GM21786 (cell line): ENCODE results near the gene TRIM17.

Experiments used
- ATAC-seq: cut with Tn5 transposase; IDR thresholded peaks from one replicate; pipeline ENCODE4 v1.9.1; 2021; ENCODE audit not compliant: unreplicated experiment

Gene TRIM17

GRCh38 chr1:228402641-228403025 lies 14.0 kb downstream of the TRIM17 start:
- no peak for ATAC-seq

GRCh38 chr1:228401782-228402640 lies 14.7 kb downstream of the TRIM17 start:
- no peak for ATAC-seq

- no peak for ATAC-seq
These were observed 15.8 kb downstream of the TRIM17 start for GRCh38 chr1:228400692-228401454.

GRCh38 chr1:228400237-228400651 lies 16.4 kb downstream of the TRIM17 start:
- ATAC-seq: no peak

- no peak for ATAC-seq
These were observed 17.0 kb downstream of the TRIM17 start for GRCh38 chr1:228399531-228400236.

GRCh38 chr1:228398741-228399461 lies 17.8 kb downstream of the TRIM17 start:
- ATAC-seq: no peak

GRCh38 chr1:228397966-228398365 lies 18.7 kb downstream of the TRIM17 start:
- no peak for ATAC-seq

- ATAC-seq: no peak
These were observed 19.6 kb downstream of the TRIM17 start for GRCh38 chr1:228396770-228397662.

- ATAC-seq: no peak
These were observed 21.9 kb downstream of the TRIM17 start for GRCh38 chr1:228394571-228395394.

GRCh38 chr1:228393811-228394570 lies 22.7 kb downstream of the TRIM17 start:
- no peak for ATAC-seq

GRCh38 chr1:228393268-228393701 lies 23.4 kb downstream of the TRIM17 start:
- ATAC-seq: no peak

- no peak for ATAC-seq
These were observed 24.3 kb downstream of the TRIM17 start for GRCh38 chr1:228392111-228392936.

- ATAC-seq: no peak
These were observed 25.1 kb downstream of the TRIM17 start for GRCh38 chr1:228391411-228392020.

GRCh38 chr1:228390649-228391048 lies 26.0 kb downstream of the TRIM17 start:
- no peak for ATAC-seq

GRCh38 chr1:228387321-228387720 lies 29.3 kb downstream of the TRIM17 start:
- no peak for ATAC-seq

GRCh38 chr1:228385232-228385631 lies 31.4 kb downstream of the TRIM17 start:
- ATAC-seq: no peak

GRCh38 chr1:228383773-228384172 lies 32.9 kb downstream of the TRIM17 start:
- ATAC-seq: no peak
